Activated effector memory CD4-positive, alpha-beta T cell treated with Interleukin-2 at 50 U/mL for 16 hours (primary cell): Measurements from ENCODE around the gene HOXA13.

ENCODE experiments used
- DNase-seq: peaks from one replicate; pipeline ENCODE4 v3.0.0-alpha.2; 2020

The HOXA13 gene

DNA sequence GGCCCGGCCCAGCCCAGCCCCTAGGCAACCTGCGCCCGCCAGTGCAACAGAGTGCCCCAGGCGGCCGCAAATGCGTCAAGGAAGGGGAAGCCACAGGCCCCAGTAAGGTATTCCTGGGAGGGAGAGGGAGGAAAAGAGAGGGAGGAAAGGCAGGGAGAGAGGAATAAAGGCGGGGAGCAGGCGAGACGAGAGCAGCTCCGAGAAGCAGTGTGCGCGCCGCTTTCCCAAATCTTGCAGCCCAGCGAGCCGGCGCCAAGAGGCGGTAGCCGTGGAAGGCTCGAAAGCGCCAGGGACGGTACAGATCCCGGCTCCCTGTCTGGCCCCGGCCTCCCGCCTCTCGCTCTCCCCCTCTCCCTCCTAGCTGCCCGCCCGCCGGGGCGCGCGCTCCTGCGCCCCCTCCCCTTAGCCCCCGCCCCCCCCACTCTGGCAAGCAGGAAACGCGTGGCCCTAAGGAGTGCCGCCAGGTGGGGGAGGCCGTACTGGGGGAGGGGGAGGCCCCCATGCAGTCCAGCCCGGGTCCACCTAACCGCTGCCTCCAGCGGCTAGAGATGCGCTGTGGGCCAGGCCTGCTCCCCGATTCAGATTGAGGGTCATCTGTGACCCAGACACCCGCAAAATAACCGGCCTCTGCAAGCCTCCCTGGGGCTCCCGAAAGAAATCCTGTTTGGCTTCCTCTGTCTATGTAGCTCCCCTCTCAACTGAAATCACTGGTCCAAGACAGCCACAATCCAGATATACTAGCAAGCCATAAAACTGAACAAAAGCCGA is 30.0 kb downstream of the HOXA13 start:
- DNase-seq, result no peak

DNA sequence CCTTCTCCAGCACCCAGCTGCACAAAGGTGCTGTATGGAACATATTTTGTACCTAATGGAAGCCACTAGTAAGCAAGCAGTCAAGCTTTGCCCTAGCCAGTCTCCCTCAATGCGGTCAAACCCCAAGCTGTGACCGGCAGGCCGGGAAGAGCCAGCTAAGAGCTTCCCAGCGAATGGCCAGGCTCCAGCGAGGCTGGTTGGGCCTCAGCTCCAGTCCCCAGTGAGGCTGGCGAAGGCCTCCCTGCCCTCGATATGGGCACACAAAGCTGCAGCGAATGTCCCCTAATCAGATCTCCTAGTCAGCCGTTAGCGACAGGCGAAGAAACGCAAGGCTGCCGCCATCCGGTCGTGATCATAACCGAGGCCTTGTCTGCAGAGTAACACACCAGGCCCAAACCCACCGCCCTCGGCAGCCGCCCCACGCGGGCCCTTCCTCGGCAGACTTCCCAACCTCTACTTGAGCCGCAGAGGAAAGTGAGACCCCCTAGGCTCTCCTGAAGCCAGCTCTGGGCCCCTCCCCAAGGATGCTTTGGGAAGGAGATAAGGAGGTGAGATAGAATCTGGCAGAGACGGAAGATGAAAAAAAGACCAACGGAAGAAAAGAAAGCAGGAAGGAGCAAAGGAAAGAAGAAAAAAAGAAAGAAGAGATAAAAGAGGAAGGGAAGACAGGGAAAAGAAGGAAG is 31.5 kb downstream of the HOXA13 start:
- DNase-seq, result no peak

DNA sequence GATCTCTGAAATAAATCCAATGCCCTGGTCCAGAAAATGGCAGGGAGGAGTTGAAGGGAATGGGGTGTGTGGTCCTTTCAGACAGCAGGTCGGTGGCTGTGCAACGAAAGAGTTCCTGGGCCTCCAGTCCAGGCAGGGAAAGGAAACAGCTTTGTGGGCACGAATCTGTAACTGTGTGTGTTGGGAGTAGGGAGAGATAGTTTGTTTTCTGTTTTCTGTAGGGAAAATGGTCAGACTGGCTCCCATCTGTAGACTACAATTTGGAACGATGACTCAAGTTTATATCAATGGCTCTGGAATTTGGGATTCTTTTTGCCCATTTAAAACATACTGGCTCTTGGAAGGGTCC is 32.0 kb downstream of the HOXA13 start:
- DNase-seq, result no peak

DNA sequence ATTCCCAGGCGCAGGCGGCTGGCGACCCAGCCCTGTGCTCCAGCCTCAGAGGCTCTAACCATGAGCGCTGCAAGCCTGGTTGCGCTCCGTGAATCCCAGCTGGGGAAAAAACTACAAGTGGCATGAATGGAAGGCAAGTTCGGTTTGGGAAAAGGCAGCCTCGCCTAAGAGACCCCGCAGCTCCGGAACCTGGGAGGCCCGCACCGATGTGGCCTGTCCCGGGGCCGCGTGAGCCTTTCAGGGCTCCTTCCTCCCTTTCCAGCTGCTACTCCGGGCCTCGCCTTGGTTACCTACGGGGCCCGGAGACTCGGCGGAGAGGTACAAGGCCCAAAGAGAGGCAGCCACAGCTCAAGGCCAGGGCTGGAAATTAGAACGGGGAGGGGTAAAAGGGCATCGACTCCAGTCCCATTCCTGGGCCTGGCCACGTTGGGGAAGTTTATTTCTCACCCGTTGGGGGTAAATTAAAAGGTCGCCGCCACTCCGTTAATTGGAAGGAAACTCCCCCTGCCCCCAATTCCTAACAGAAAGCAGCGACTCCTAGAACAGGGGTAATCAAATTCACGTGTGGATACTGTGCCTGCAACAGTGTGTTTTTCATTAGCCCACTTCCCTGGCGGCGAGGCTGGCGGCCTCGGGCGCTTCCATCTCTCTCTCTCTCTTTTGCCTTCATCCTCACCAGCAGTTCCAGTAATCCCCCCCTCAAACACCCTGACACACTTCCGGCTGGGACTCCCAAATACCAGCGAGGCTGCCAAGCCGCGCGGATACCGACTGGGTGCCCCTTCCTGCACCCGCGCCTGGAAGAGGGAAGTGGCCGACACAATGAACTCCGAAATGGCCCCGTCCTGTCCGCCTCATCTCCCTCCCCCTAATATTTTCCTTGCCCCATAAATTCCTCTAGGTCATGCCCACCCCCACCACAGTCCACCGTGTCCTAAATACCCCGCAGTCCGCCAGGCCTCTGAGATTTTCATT is 33.1 kb downstream of the HOXA13 start:
- no peak for DNase-seq

- DNase-seq, result no peak
Observed at GRCh38 chr7:27165996-27166530, 33.8 kb downstream of the HOXA13 start.

DNA sequence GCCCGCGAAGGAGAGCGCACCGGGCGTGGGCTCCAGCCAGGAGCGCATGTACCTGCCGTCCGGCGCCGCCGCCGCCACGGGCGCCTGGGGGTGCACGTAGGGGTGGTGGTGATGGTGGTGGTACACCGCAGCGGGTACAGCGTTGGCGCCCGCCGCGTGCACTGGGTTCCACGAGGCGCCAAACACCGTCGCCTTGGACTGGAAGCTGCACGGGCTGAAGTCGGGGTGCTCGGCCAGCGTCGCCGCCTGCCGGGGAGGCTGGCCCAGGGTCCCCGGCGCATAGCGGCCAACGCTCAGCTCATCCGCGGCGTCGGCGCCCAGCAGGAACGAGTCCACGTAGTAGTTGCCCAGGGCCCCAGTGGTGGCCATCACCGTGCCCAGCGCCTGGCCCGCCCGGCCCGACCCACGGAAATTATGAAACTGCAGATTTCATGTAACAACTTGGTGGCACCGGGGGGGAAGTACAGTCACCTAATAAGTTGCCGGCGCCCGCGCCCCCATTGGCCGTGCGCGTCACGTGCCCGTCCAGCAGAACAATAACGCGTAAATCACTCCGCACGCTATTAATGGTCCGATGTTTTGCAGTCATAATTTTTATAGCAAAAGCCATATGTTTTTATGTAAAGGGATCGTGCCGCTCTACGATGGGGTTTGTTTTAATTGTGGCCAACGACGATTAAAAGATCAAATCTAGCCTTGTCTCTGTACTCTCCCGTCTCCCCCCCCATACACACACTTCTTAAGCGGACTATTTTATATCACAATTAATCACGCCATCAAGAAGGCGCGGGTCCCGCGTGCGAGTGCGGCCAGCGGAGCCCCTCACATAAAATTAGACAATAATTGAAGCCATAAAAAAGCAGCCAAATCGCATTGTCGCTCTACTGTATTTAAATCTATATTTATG is 34.5 kb downstream of the HOXA13 start, which contains the start of gene HOXA9:
TSS of gene HOXA9 (minus strand) at position 449 of the 907 bp plus-strand sequence. CDS start at position 369, 80 bp downstream.
- DNase-seq, result no peak

DNA sequence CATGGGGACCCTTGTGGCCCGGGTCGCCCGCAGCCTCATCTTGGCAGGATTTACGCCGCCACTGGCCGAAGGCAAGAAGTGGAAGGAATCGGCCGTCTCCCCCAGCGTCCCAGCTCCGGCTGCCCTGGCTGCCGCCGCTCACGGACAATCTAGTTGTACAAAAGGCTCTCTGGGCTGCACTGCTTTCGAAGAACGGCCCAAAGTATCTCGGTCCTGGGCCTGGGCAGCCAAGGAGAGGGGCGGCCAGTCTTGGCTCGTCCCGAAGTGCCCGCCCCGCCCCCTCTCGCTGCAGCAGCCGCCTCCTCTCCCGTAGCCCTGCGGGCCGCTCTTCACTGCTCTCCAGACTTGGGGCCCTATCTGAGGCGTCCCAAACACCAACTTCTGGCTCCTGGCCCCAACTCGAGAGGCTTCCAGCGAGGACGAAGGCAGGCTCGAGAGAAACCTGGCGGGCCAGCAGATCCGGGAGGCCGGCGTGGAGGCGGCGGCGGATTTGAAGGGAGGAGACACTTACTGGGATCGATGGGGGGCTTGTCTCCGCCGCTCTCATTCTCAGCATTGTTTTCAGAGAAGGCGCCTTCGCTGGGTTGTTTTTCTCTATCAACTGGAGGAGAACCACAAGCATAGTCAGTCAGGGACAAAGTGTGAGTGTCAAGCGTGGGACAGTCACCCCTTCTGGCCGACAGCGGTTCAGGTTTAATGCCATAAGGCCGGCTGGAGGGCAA is 35.4 kb downstream of the HOXA13 start:
- DNase-seq, result no peak

DNA sequence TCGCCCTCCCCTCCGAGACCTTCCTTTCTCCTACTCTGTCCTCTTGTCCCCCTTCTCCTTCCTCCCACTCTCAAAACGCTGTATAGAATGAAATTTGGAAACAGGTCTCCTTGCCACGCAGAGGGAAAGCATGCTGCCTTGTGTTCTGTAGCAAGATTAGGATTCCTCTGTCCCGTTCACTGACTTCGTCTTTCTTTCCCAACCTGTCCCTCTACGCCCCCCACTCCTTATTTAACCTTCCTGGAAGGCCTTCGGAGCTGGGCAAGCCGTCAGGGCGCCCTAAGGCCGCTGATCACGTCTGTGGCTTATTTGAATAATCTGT is 35.9 kb downstream of the HOXA13 start:
- DNase-seq, result no peak

GRCh38 chr7:27163288-27164044 is 36.4 kb downstream of the HOXA13 start:
- no peak for DNase-seq

DNA sequence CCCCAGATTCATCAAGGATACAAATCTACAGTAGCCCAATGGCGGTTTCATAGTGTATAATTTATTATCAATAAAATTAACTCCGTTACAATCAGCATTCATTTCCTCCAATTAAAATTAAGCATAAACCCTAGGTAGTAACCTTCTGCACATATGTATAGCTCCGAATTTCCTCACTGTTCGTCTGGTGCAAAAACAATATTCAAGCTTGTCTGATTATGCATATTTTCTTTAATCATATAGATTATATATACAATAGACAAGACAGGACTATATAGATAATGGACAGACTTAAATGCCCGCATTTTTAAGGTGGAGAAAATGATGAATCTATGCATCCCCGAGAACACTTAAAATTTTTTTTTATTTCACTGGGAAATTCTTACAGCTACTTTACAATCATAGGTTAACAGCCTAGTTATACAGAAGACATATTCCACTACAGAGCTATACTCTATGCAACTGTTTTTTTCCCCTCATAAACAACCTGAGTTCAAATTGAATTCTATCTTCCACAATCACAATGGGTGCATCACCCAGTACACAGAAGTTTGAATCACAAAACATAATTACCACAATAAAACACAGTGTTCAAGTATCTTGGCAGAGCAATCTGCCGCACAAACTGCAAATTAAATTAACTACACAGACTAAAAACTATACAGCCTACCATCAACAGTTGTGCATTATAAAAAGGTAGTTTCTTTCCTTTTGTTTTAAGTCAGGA is 37.2 kb downstream of the HOXA13 start:
- DNase-seq, result no peak

DNA sequence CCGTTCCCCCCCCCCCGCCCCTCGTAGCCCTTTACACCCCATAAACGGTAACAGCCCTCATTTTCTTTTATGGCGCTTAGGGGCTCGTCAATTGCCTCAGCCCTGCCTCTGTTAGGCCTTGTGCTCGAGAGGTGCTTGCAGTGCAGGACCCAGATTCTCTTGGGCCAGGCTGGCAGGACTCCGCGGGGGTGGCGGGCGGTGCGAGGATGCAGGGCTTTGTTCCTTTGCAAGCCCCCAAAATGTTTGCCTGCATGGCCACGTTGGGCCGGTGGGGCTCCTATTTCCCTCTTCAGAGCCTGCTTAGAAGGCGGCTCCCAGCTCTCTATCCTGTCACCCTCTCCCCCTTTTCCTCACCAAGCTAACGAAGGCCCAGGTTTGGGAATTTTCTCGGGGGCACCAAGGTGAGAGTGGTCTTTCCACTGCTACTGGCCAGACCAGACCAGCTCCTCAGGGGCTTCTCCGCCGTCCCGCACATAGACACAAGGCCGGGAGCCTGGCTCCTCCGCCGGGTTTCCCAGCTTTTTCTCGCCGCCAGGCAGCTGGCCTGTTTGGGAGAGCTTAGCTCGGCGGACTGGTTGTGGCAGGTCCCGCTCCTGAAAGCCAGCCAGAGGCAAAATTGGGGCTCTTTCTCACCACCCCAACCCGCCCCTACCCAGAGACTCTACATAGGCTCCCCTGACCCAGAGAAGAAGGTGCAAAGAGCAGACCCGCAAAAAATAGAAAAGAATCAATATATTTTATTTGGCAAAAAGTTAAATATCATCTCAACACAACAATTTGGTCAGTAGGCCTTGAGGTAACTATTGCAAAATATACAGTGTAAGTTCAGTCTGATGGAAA is 38.0 kb downstream of the HOXA13 start:
- DNase-seq, result no peak

GRCh38 chr7:27161214-27161720 is 38.6 kb downstream of the HOXA13 start:
- DNase-seq, result no peak

DNA sequence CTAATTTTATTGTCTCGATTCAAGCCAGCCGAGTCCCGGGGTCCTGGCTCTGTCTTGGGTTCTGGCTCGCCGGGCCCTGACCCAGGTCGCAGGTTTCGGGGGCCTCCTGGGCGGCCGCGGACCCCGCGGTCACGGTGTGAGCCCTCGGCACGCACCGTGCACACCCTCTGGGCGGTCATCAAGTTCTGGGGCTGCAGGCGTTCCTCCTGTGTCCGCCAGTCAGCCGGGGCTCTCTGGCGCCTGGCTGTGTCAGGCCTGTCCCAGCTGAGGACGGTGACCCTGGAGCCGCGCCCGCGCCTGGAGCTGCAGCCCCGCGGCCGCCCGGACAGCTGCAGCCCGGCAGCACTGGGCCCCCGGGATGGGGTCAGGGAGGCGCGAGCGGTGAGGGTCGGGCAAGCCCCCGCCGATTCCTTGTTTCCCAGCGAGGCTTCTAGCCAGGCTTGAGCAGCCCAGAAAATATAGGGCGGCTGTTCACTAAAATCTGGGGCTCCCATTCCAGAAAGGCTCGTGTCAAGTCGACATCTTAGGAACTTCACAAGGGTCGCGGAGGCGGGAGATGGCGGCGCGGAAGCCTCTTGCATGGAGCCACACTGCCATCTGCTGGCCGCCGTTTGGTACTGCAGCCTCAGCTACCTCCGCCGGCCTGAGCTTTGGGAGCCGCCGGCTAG is 39.2 kb downstream of the HOXA13 start:
- DNase-seq, result peak; percentile 69

GRCh38 chr7:27160145-27160545 is 39.7 kb downstream of the HOXA13 start:
- DNase-seq, result no peak

DNA sequence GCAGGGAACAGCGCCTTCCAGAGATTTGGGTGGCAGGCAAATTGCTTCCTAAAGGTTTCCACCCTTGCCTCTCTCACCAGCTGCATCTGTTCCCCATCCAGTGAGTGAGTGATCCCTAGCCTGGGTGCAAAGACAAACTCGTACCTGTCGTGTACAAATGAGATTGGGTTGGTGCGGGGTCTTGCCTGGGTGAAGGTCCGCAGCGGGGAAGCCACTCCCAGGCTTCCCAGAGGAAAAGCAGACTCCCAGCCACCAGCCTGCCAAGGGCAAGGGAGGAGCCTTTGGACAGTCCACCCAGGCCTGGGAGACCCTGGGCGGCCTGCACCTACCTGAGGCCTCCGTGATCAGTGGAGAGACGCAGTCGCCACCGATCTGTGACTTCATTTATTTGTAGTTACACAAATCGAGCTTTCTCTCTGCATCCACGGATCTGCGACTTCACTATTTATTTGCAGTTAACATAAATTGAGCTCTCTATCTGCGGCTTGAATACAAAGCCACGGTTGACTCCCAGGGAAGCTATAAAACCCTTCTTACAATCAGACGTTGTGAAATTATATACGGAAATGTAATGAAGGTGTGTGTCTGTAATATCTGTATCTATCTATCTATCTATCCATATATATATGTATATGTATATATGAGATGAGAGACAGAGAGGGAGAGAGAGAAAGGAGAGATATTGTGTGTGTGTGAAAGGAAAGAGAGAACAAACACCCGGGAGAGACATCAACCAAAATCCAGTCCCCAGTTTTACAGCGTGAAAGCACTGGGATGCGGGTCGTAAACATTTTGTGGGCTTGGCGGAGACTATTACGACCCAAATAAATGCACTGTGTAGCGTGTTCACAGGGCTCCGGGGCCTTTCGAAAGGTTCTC is 40.4 kb downstream of the HOXA13 start:
- DNase-seq, result no peak

DNA sequence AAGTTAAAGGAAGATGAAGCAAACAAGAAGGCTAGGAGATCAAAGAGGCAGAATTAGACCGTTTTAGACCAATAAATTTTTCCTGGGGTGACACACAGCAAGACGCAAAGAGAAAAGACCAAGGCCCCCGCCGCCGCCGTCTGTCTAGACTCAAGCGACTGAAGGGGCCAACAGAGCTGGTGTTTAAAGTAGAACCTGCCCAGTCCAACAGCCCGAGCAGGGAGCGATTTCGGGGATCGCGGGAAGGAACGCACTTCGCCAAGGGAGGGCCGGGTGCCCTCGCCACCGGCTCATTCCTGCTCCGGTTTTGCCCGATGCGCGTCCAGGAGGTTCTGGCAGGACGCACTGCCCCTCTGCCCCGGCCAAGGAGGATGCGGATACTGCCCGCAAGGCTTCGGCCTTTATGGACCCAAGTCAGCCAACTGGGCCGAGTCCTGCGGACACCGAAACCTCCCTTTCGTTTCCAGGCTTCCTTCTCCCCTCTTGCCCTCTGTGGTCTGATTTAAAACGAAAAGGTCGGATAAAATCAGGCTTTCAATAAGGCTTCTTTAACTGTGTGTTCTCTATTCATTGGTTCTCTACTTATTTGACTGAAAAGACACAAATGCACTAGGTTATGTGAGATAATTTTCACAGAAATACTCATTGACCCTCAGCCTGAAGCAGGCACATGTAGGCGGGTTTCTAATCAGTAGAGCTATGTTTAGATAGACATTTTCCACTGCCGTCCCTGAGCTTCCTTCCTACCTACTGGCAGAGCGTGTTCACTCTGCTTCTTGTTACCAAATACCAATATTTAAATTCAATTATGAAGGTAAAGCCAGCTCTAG is 41.2 kb downstream of the HOXA13 start:
- DNase-seq, result no peak
